ENCODE measurements around the gene ECM1. TPM values are rescaled to one million over a fixed set of nuclear protein-coding genes. Genes with fewer than 3 reads are reported as not detected.

ECM1 gene
- total and polyA plus RNA-seq, 2 experiments from 2014 or later = 0.74 to 1.1 TPM

DNA sequence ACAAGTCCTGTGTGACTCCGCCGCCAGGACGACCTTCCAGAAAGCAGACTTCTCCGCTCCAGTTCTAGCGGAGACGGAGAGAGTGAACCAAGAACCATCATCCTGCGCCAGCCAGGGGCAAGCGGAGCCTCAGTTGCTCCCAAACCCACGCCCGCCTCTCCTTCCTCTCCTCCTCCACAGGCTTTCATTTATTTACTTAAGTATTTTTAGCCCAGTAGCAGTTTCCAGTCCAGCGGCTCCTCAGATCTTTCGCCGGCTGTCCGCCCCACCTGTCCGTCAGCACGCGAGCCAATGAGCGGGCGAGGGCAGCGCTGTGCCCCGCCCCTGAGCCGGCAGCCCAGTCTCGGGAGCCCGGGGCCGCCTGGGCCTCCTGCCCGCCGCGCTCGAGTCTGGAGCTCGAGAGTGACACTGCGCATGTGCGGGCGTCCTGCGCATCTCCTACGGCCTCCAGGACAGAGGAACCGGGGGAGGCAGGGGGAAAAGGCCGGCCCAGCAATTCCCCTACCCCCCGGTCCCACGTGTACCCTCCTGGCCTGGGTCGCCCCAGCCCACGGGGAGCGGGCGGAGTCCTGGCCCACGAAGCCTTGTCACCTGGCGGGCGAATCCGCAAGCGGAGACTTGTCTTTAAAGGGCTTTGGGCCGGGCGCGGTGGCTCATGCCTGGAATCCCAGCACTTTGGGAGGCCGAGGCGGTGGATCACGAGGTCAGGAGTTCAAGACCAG, 7.6 kb downstream of the ECM1 start, which contains the start of gene FALEC:
TSS of gene FALEC (plus strand) at position 425 of the 722 bp plus-strand sequence.
- TF ChIP-seq CREB1 (CRISPR knock-in tag; IDR thresholded peaks at IDR 0.05; ENCODE audit: low read depth) = peak; percentile 36; the same call in 1 of the 2 replicates
- TF ChIP-seq, protein P1, sequence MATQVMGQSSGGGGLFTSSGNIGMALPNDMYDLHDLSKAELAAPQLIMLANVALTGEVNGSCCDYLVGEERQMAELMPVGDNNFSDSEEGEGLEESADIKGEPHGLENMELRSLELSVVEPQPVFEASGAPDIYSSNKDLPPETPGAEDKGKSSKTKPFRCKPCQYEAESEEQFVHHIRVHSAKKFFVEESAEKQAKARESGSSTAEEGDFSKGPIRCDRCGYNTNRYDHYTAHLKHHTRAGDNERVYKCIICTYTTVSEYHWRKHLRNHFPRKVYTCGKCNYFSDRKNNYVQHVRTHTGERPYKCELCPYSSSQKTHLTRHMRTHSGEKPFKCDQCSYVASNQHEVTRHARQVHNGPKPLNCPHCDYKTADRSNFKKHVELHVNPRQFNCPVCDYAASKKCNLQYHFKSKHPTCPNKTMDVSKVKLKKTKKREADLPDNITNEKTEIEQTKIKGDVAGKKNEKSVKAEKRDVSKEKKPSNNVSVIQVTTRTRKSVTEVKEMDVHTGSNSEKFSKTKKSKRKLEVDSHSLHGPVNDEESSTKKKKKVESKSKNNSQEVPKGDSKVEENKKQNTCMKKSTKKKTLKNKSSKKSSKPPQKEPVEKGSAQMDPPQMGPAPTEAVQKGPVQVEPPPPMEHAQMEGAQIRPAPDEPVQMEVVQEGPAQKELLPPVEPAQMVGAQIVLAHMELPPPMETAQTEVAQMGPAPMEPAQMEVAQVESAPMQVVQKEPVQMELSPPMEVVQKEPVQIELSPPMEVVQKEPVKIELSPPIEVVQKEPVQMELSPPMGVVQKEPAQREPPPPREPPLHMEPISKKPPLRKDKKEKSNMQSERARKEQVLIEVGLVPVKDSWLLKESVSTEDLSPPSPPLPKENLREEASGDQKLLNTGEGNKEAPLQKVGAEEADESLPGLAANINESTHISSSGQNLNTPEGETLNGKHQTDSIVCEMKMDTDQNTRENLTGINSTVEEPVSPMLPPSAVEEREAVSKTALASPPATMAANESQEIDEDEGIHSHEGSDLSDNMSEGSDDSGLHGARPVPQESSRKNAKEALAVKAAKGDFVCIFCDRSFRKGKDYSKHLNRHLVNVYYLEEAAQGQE (IDR thresholded peaks at IDR 0.05; ENCODE audit: unreplicated experiment) = no peak
- TF ChIP-seq POLR2AphosphoS5 (IDR thresholded peaks at IDR 0.05; ENCODE audit: low read depth) = peak; percentile 65
- TF ChIP-seq, protein P2, sequence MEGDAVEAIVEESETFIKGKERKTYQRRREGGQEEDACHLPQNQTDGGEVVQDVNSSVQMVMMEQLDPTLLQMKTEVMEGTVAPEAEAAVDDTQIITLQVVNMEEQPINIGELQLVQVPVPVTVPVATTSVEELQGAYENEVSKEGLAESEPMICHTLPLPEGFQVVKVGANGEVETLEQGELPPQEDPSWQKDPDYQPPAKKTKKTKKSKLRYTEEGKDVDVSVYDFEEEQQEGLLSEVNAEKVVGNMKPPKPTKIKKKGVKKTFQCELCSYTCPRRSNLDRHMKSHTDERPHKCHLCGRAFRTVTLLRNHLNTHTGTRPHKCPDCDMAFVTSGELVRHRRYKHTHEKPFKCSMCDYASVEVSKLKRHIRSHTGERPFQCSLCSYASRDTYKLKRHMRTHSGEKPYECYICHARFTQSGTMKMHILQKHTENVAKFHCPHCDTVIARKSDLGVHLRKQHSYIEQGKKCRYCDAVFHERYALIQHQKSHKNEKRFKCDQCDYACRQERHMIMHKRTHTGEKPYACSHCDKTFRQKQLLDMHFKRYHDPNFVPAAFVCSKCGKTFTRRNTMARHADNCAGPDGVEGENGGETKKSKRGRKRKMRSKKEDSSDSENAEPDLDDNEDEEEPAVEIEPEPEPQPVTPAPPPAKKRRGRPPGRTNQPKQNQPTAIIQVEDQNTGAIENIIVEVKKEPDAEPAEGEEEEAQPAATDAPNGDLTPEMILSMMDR (conservative IDR thresholded peaks at IDR 0.05; ENCODE audit: low read depth in 2 of 2) = no peak
- Histone ChIP-seq H2AFZ (peak within 1 kb of the TSS; percentile 93), H3K27me3 (ENCODE audit: insufficient read depth) (no peaks in the 10 kb centered on the region), H3K4me2 (peak within 1 kb of the TSS; percentile 91), H3K79me2 (replicated peaks; ENCODE audit: insufficient read depth) (no peaks in the 10 kb centered on the region), H3K4me3 (peak within 1 kb of the TSS; percentile 81), H3K36me3 (ENCODE audit: insufficient read depth) (no peaks in the 10 kb centered on the region), H3K27ac (ENCODE audit: low read depth) (peak within 1 kb of the TSS; percentile 46), H4K20me1 (replicated peaks; ENCODE audit: insufficient read depth) (no peaks in the 10 kb centered on the region), H3K4me1 (ENCODE audit: insufficient read depth) (peaks cover 7% of the 10 kb centered on the region; the same call in 1 of the 2 replicates), H3K9me2 (ENCODE audit: insufficient read depth) (no peaks in the 10 kb centered on the region), H3F3A (replicated peaks; ENCODE audit: low read depth) (0 out of 2 replicates have a peak, but pooled peaks cover 17% of the 10 kb centered on the region)
- peak within 1 kb of the TSS; percentile 91 for H3K27ac Mint-ChIP-seq
- H3K4me3 Mint-ChIP-seq = peak within 1 kb of the TSS; percentile 91
- peaks cover 6% of the 10 kb centered on the region; the same call in 1 of the 3 replicates for H3K36me3 Mint-ChIP-seq (ENCODE audit: low read depth)
- H3K4me1 Mint-ChIP-seq = peaks cover 8% of the 10 kb centered on the region
- H3K27me3 Mint-ChIP-seq (ENCODE audit: insufficient read depth, low read depth, poor library complexity) = peaks cover 20% of the 10 kb centered on the region
- H3K9me3 Mint-ChIP-seq = no peaks in the 10 kb centered on the region; the same call in 2 of the 3 replicates
- peak; percentile 98 for DNase-seq (ENCODE audit: low spot score)
- peak; percentile 96 for ATAC-seq

DNA sequence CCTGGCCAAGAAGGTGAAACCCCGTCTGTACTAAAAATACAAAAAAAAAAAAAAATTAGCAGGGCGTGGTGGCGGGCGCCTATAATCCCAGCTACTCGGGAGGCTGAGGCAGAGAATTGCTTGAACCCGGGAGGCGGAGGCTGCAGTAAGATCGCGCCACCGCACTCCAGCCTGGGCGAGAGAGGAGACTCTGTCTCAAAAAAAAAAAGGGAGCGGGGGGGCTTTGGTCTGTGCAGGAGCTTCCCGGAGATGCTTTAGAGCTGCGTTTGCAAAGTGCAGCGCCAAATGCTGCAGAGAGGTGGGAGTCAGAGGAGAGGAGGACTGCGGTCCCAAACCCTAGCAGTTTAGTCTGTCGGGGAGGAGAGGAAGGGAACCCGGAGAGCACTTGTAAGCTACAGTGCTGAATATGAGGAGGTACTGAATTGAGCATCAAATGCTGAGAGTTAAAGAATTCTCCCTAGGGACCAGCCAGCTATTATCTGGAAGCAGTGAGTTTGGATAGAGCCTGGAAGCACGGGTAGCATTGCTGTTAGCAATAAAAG, 8.2 kb downstream of the ECM1 start:
- ATAC-seq = peak; percentile 35
- peaks cover 20% of the 10 kb centered on the region for H3K27me3 Mint-ChIP-seq (ENCODE audit: insufficient read depth, low read depth, poor library complexity)

More for the DNA sequence above, 8.2 kb downstream of the ECM1 start:
- no peaks in the 10 kb centered on the region for H3K9me2 ChIP-seq (ENCODE audit: insufficient read depth)
- H3K4me2 ChIP-seq = peak overlapping the region; percentile 91
- H2AFZ ChIP-seq = peak overlapping the region; percentile 93
- H3K27me3 ChIP-seq (ENCODE audit: insufficient read depth) = no peaks in the 10 kb centered on the region
- TF ChIP-seq ZNF331 (CRISPR knock-in tag; IDR thresholded peaks at IDR 0.05; ENCODE audit: low read depth) = no peak
- no peak for TF ChIP-seq EZH2phosphoT487 (IDR thresholded peaks at IDR 0.05; ENCODE audit: unreplicated experiment)
- no peaks in the 10 kb centered on the region for H3K79me2 ChIP-seq (replicated peaks; ENCODE audit: insufficient read depth)
- Mint-ChIP-seq H3K27ac (peak overlapping the region; percentile 42; the same call in 1 of the 2 replicates), H3K4me1 (peaks cover 8% of the 10 kb centered on the region), H3K9me3 (no peaks in the 10 kb centered on the region; the same call in 2 of the 3 replicates), H3K36me3 (ENCODE audit: low read depth) (peaks cover 6% of the 10 kb centered on the region; the same call in 1 of the 3 replicates), H3K4me3 (peak overlapping the region; percentile 91)
- peaks cover 7% of the 10 kb centered on the region; the same call in 1 of the 2 replicates for H3K4me1 ChIP-seq (ENCODE audit: insufficient read depth)
- peak; percentile 58 for DNase-seq (ENCODE audit: low spot score)
- H3K27ac ChIP-seq (ENCODE audit: low read depth) = no peak overlapping the region; the same call in 1 of the 2 replicates
- H3F3A ChIP-seq (replicated peaks; ENCODE audit: low read depth) = 0 out of 2 replicates have a peak, but pooled peaks cover 17% of the 10 kb centered on the region
- H4K20me1 ChIP-seq (replicated peaks; ENCODE audit: insufficient read depth) = no peaks in the 10 kb centered on the region
- H3K4me3 ChIP-seq = peak overlapping the region; percentile 81
- H3K36me3 ChIP-seq (ENCODE audit: insufficient read depth) = no peaks in the 10 kb centered on the region
